ENCODE measurements around the gene TXNDC17.
"Not testable (repeated sequence)": the region's sequence is repeated elsewhere in the genome, so short reads cannot be mapped to it uniquely, and the experiment has no call there.

The TXNDC17 gene

DNA sequence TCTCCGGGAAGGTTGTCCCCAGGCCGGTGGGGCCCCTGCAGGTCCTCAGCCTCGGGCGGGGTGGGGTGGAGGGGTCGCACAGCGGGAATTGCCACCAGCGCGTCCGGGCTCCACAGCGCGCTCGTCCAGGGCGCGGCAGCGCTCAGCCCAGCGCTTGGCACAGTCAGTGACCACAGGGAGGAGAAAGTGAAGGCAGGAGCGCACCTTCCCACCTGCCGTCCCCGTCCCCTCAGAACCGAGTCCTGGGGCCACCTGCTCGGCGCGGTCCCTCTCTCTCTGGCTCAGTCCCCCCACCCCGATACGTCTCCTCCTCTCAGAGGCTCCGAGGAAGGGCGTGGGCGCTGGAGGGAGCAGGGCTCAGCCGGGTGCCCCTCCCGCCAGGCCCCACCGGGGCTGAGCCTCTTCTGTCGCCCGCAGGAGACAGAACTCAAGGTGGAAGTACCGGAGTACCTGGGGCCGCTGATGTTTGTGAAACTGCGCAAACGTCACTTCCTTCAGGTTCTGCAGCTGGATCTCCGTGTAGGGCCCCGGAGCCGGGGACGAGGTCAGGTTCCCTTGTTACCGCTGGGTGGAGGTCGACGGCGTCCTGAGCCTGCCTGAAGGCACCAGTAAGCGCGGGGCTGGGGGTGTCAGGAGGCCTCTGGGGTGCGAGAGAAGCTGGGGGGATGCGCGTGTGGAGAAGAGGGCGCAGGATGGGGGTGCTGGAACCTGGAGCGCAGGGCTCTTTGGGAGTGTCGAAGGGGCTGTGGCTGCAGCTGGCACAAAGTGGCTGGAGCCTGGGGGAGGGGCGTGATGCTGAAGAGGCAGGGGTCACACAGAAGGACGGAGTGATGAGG, 16.2 kb downstream of the TXNDC17 start:
- TF ChIP-seq, protein P1, sequence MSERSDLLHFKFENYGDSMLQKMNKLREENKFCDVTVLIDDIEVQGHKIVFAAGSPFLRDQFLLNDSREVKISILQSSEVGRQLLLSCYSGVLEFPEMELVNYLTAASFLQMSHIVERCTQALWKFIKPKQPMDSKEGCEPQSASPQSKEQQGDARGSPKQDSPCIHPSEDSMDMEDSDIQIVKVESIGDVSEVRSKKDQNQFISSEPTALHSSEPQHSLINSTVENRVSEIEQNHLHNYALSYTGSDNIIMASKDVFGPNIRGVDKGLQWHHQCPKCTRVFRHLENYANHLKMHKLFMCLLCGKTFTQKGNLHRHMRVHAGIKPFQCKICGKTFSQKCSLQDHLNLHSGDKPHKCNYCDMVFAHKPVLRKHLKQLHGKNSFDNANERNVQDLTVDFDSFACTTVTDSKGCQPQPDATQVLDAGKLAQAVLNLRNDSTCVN (tag by site-specific recombination; optimal IDR thresholded peaks at IDR 0.05): peak; percentile 17
- H3K27ac ChIP-seq (ENCODE audit: extremely low read depth, low read depth, low read length); H3K9me3 ChIP-seq (ENCODE audit: control insufficient read depth, insufficient read depth, low read depth, low read length); POLR2A ChIA-PET; H3K4me3 ChIP-seq (ENCODE audit: low read depth, low read length): not testable (repeated sequence)
- peaks cover 0 to 14% of the 10 kb centered on the region in 2 experiments; a peak in 1 of 3 replicates for H3K36me3 ChIP-seq (ENCODE audit: control insufficient read depth in 2 of 2, insufficient read depth in 1 of 2, low read length in 2 of 2)
- CTCF ChIA-PET: interaction anchor here (0.7 kb wide), 2 partner anchors 55 to 347 kb away, joined by 3 to 4 read pairs; no protein-coding TSS in a partner anchor
- H3K4me1 ChIP-seq (ENCODE audit: control insufficient read depth, insufficient read depth, low read length): peaks cover 14% of the 10 kb centered on the region

DNA sequence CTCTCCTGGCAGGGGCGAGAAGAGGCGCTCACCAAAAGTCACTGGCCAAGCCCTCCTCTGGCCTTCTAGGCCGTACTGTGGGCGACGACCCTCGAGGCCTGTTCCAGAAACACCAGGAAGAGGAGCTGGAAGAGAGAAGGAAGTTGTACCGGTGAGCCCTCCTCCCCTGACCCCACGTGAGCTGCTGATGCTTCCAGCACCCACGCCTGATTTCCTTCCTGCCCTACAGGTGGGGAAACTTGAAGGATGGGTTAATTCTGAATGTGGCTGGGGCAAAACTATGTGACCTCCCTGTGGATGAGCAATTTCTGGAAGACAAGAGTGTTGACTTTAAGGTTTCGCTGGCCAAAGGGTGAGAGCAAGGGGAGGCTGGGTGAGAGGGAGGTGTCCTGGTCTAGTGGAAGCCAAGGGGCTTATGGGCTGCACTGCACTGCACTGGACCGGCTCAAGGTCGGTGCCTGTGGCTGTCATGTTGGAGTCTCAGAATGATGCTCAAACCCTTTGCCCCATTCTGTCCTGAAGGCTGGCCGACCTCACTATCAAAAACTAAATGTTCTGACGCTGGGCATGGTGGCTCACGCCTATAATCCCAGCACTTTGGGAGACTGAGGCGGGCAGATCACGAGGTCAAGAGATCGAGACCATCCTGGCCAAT, 16.9 kb downstream of the TXNDC17 start:
- ChIA-PET CTCF (interaction anchor here (0.7 kb wide), 1 partner anchor 347 kb away, joined by 3 read pairs; no protein-coding TSS in a partner anchor), POLR2A (no interaction called here)
- H3K4me1 ChIP-seq (ENCODE audit: control insufficient read depth, insufficient read depth, low read length): peaks cover 12% of the 10 kb centered on the region
- TF ChIP-seq ZFP37 (tag by site-specific recombination; IDR thresholded peaks at IDR 0.05) (no peak), ZNF548 (tag by site-specific recombination; IDR thresholded peaks at IDR 0.05) (no peak), ZNF830 (tag by site-specific recombination; IDR thresholded peaks at IDR 0.05; ENCODE audit: low read depth) (no peak)
- peaks cover 0 to 14% of the 10 kb centered on the region in 2 experiments; a peak in 1 of 3 replicates for H3K36me3 ChIP-seq (ENCODE audit: control insufficient read depth in 2 of 2, insufficient read depth in 1 of 2, low read length in 2 of 2)
- no peak overlapping the region for H3K4me3 ChIP-seq (ENCODE audit: low read depth, low read length)
- no peak overlapping the region for H3K27ac ChIP-seq (ENCODE audit: extremely low read depth, low read depth, low read length)
- no peaks in the 10 kb centered on the region for H3K9me3 ChIP-seq (ENCODE audit: control insufficient read depth, insufficient read depth, low read depth, low read length)

DNA sequence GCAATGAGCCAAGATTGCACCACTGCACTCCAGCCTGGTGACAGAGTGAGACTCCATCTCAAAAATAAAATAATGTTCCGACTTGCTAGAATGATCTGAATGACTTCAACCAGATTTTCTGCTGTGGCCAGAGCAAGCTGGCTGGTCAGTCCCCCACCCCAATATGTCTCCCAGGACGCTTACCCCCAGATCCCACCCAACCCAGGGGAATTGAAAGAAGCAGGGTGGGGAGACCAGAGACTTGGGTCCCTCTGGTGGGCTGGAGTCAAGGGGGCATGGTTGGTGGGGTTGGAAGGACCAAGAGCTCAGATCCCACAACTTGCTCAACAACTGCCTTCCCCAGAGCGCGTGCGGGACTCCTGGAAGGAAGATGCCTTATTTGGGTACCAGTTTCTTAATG, 17.6 kb downstream of the TXNDC17 start:
- H3K4me3 ChIP-seq (ENCODE audit: low read depth, low read length); CTCF ChIA-PET; H3K4me1 ChIP-seq (ENCODE audit: control insufficient read depth, insufficient read depth, low read length); H3K9me3 ChIP-seq (ENCODE audit: control insufficient read depth, insufficient read depth, low read depth, low read length); H3K27ac ChIP-seq (ENCODE audit: extremely low read depth, low read depth, low read length); POLR2A ChIA-PET: not testable (repeated sequence)
- peaks cover 0 to 14% of the 10 kb centered on the region in 2 experiments; a peak in 1 of 3 replicates for H3K36me3 ChIP-seq (ENCODE audit: control insufficient read depth in 2 of 2, insufficient read depth in 1 of 2, low read length in 2 of 2)

DNA sequence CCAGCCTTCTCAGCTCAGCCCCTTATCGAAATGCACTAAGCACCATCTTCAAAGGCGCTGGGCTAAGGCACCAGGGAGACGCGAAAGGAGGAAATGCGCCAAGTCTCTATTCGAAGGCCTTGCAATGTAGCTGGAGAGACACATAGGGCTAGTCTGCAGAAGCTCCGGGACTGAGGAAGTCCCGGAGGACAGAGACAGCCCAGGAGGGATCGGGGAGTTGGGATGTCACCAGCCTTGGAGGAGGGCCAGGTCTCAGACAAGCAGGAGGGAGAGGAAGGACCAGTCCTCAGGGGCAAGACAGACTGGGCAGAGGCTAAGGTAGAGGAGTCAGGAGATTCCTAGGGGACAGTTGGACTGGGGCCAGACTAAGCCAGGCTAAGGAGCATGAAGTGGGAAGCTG, 19.2 kb downstream of the TXNDC17 start:
- ChIA-PET POLR2A (interaction anchor here (0.7 kb wide), 1 partner anchor 269 kb away, joined by 4 read pairs; no protein-coding TSS in a partner anchor), CTCF (interaction anchor here (0.5 to 1.8 kb wide), 4 partner anchors 183 to 386 kb away, joined by 3 to 9 read pairs (median 4); no protein-coding TSS in a partner anchor)
- Histone ChIP-seq H3K27ac (ENCODE audit: extremely low read depth, low read depth, low read length) (no peak overlapping the region), H3K4me3 (ENCODE audit: low read depth, low read length) (no peak overlapping the region), H3K36me3 (ENCODE audit: control insufficient read depth in 2 of 2, insufficient read depth in 1 of 2, low read length in 2 of 2) (peaks cover 0 to 2% of the 10 kb centered on the region in 2 experiments; a peak in 1 of 3 replicates), H3K4me1 (ENCODE audit: control insufficient read depth, insufficient read depth, low read length) (no peaks in the 10 kb centered on the region), H3K9me3 (ENCODE audit: control insufficient read depth, insufficient read depth, low read depth, low read length) (no peaks in the 10 kb centered on the region)
- TF ChIP-seq, protein P2, sequence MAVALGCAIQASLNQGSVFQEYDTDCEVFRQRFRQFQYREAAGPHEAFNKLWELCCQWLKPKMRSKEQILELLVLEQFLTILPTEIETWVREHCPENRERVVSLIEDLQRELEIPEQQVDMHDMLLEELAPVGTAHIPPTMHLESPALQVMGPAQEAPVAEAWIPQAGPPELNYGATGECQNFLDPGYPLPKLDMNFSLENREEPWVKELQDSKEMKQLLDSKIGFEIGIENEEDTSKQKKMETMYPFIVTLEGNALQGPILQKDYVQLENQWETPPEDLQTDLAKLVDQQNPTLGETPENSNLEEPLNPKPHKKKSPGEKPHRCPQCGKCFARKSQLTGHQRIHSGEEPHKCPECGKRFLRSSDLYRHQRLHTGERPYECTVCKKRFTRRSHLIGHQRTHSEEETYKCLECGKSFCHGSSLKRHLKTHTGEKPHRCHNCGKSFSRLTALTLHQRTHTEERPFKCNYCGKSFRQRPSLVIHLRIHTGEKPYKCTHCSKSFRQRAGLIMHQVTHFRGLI (tag by site-specific recombination; IDR thresholded peaks at IDR 0.05): no peak
- TF ChIP-seq ZNF211 (tag by site-specific recombination; IDR thresholded peaks at IDR 0.05; ENCODE audit: low read depth) (no peak), ZNF621 (tag by site-specific recombination; IDR thresholded peaks at IDR 0.05) (no peak), ZNF175 (tag by site-specific recombination; IDR thresholded peaks at IDR 0.05) (no peak), ZNF555 (tag by site-specific recombination; conservative IDR thresholded peaks at IDR 0.05) (no peak), TCF7L2 (IDR thresholded peaks at IDR 0.05; ENCODE audit: borderline replicate concordance, low read depth, low read length) (no peak)
